Effector CD8-positive, alpha-beta T cell (primary cell): Measurements from ENCODE around the gene ENPEP.
"Not testable (repeated sequence)": the region's sequence is repeated elsewhere in the genome, so short reads cannot be mapped to it uniquely, and the experiment has no call there.

Experiments used
- DNase-seq: peaks from one replicate; lab custom pipeline; 2025; lab: John Stamatoyannopoulos, UW
- total RNA-seq, 4 experiments: gene quantifications; one replicate each; lab custom pipeline; 2026; lab: John Stamatoyannopoulos, UW

The ENPEP gene
- total RNA-seq = 0 to 0.88 (median 0.18) reads per million in 4 experiments

GRCh38 chr4:110475881-110476818, at the start of gene ENPEP:
Gene ENPEP (plus strand): TSS chr4:110476155. CDS start chr4:110476415, 260 bp downstream.
- DNase-seq = no peak

GRCh38 chr4:110431805-110432204, 44.1 kb upstream of the ENPEP start:
- DNase-seq = not testable (repeated sequence)

- not testable (repeated sequence) for DNase-seq
These were observed 38.7 kb upstream of the ENPEP start for GRCh38 chr4:110437292-110437691.

DNA sequence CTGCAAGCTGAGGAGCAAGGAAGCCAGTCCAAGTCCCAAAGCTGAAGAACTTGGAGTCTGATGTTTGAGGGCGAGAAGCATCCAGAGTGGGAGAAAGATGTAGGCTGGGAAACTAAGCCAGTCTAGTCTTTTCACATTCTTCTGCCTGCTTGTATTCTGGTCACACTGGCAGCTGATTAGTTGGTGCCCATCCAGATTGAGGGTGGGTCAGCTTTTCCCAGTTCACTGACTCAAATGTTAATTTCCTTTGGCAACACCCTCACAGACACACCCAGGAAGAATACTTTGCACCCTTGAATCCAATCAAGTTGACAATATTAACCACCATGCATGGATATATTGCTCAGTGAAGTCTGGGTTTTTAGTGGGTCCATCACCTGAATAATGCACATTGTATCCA, 36.7 kb upstream of the ENPEP start:
- not testable (repeated sequence) for DNase-seq

DNA sequence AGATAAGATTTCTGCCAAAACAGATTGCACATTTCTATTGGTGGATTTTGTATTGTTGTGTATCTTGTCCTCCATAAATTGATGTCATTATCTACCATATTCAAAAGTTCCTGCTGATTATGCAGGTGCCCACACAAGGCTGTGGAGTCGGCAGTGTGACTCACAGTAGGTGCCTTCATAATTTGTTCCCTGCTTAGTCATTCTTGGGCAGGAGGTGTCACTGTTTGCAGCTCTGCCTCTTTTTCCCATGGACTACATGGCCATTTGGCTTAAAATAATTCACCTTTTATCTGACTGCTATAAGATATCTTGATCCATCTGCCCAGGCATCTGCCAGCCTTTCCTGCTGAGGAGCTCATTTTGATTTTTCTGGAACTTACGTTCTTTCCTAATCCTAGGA, 33.6 kb upstream of the ENPEP start:
- no peak for DNase-seq

- no peak for DNase-seq
These were observed 33.2 kb upstream of the ENPEP start for GRCh38 chr4:110442788-110443187.

DNA sequence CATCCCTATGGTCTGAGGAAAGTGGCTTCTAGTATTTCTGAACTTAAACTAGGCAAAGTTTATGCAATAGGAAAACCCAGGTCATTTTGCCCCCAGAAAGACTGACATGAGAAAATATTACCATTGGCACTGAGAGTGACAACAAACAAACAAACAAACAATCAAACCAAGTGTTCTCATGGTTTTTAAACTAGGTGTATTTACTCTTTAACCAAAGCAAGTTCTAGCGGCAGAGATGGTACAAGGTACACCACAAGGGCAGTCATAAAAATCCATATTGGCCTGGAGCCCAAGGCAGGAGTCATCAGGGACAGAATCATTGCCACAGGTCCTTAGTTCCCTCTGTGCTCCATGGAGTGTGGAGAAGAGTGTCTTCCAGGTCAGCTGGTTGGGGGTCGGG, 26.0 kb upstream of the ENPEP start:
- no peak for DNase-seq

DNA sequence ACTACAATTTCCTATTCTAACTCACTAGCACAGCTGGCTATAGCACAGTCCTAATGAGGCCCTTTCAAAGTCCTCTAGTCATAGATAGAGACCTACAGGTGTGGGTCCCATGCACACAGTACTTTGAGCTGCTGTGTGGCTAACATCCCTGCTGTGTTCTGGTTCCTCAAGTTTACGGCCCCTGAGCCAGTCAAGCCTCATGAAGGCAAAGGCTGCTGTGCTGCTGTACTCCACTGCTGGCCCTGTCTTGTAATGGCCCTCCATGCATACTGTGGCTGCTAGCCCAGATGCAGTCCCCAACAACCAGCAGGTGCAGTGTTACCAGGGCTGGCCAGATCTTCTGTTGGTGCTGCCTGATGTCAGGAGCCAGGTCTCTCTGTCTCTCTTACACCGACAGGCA, 23.4 kb upstream of the ENPEP start:
- DNase-seq = no peak

DNA sequence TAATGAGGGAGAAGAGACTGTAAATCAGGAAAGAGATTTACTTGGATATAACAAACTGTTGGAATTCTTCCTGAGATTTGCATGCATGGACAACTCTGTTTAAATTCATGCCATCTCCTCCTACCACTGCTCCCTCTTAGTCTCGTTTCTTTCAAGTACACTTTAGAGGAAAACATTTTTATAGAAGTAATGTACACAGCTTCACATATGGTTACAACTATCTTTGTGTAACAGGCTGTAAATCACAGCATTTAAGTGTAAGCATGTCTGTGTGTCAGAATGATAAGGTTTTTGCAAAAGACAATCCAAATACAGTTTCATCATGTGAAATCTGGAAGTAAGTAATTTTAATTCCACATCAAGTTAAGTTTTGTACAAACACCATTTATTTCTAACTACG, 21.5 kb upstream of the ENPEP start:
- no peak for DNase-seq

DNA sequence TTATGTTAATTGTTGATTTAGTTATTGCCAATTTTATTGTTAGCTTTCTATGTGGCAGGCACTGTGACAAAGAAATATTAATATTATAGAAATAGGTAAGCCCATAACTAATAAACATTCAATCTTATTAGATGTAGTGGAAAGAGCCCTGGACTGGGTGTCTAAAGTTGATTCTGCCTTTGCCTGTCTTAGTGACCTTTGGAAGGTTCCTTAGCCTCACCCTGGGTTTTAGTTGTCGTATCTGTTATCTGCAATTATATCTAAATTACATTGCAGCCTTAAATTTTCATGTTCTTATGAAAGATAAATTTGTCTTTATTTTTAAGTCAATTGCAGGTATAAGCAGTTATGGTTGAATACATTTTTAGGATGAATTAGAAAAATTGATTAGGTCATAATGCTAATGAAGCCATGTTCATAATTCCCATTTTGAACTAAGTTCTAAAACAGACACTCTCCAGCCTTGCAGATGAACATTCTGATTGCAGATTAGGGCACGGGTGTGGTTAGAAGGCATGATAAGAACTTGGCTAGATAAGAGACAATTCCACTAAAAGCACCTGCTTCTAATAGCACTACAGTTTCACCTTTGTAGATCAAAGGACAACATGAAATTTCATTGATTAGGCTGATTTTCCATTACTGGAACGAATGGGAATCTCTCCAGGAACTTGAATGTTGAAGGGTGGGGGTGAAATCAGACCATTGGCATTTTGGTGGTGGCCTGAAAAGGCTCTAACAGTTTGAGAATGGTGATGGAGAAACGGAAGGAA, 17.3 kb upstream of the ENPEP start:
- no peak for DNase-seq

GRCh38 chr4:110460074-110460746, 15.7 kb upstream of the ENPEP start:
- no peak for DNase-seq

DNA sequence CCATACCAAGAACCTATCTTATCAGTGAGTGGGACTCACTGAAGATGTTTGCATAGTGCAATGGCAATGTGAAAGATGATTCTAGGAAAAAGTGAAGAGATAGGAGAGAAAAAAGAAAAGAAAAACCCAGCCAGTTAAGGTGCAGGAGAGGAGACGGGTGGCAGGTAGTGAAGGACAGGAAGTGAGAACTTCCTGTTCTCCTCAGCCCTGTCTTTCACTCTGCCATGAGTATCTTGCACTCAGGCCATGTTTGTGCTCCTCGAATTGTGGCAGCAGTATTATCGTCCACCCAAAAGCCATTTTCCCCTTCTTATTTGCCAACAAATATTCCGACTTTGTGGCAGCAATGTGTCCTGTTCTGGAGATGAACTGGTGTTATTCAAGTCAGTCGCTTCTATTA, 8.6 kb upstream of the ENPEP start:
- no peak for DNase-seq

- no peak for DNase-seq
These were observed 3.2 kb upstream of the ENPEP start for GRCh38 chr4:110472583-110473329.

GRCh38 chr4:110474481-110474880, 1.5 kb upstream of the ENPEP start:
- no peak for DNase-seq

DNA sequence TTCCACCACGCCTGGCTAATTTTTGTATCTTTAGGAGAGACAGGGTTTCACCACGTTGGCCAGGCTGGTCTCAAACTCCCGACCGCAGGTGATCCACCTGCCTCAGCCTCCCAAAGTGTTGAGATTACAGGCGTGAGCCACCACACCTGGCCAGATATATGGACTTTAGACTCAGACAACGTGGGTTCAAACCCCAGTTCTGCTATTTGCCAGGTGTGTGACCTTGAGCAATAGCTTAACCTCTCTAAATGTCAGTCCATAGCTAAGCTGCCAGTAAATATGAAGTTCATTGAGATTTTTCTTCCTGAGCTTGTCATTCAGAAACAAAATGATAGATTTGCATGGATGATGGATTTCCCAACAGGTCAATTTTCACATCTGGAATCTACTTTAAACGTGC, 875 bp upstream of the ENPEP start:
- not testable (repeated sequence) for DNase-seq

DNA sequence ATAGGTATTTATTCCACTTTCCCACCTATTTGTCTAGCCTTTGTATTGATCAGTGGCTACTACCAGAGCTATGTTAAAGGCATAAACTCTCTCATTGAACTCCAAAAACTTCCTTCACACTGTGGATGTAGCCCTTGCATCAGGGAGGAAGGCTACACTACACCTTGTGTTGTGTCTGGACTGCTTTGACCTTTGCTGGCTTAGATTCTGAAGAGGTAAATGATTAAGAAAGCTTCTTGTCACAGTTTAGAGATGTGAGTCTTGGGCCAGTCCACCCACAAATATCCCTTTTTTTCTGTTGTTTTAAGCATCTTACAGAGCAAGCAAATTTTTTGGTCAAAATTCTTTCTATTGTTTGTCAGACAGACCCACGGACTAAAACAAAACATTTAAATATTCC, 1.9 kb downstream of the ENPEP start:
- no peak for DNase-seq

GRCh38 chr4:110480031-110480549, 4.1 kb downstream of the ENPEP start:
- DNase-seq = no peak

DNA sequence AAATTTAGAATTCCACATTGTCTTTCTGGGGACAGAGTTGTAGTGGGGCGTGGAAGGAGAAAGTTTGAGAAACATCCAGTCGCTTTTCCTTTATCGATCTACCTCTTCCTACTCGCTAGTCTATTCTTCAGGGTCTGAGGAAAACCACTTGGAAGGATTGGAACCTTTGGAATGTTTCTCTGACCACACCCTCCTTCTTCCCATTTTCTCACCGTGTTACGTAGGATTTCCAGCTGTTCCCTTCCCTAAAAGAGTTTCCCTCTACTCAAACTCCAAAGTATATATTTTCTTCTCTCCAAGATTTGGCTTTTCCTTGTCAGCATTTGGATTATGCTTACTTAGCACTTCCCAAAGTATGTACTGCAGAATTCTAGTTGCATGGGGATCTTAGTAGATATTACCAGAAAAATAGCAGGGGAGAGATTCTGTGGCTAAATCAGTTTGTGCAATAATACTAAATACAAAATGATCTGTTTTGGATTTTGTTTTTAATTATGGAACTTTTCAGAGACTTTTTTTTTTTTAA, 4.9 kb downstream of the ENPEP start:
- DNase-seq = no peak

DNA sequence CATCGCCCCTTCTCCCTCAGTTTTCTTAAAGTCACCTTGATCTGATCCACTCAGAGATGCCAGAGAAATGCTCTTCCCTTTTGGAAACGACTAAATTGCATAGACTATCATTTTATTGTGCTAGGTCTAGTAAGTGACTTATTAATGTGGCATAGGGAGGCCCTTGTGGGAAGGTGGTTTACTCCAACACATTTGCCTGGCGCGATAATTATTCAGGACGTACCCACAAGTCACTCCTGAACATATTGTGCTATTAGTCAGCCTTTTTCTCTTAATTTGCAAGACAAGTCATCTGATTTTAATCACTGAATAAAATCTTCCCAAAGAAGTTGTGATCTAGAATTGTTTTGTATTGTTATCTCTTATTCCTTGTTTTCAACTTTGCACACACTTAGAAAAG, 7.6 kb downstream of the ENPEP start:
- no peak for DNase-seq

DNA sequence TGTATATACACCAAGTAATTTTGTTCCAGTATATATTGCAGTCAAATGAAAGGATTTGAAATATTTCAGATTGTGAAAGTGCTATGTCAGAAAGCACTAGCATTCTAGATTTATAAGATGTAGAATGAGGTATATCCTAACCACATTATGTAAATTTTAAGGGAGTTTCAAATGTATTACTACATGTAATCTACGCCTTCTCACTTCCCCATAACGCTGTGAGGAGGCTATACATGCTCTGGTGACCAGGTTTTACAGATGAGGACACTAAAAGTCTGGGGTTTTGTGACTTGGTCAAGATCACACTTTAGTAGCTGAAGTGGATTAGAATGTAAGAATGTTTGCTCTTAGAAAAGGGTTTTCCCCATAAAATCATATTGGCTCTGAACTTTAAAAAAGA, 8.1 kb downstream of the ENPEP start:
- no peak for DNase-seq

DNA sequence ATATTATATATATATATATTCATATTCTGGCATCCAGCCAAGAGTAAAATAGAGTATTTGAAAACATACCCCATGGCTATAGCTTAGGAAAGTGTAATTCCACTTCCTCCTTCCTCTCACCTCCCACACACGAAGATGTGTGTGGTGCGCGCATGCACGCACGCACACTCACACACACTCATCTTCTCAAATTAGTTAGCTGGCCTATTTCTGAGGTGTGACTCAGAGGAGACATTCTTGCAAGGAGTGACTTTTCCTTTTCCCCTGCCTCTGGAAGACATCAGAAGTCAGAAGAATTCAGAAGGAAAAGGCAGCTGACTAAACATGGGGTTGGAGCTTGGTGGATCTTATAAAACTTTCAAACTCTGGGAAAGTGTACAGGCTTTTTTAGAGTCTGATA, 8.8 kb downstream of the ENPEP start:
- no peak for DNase-seq
